HG02610 (cell line): ENCODE measurements around the gene NCCRP1.

Source experiments
- ATAC-seq: cut with Tn5 transposase; IDR thresholded peaks from one replicate; pipeline ENCODE4 v1.9.1; 2021; ENCODE audit warnings: mild to moderate bottlenecking, moderate library complexity; ENCODE audit not compliant: unreplicated experiment

Gene NCCRP1

GRCh38 chr19:39178296-39179006, 18.3 kb upstream of the NCCRP1 start:
- no peak for ATAC-seq

- ATAC-seq, result no peak
These were observed 17.0 kb upstream of the NCCRP1 start for GRCh38 chr19:39179754-39180153.

- no peak for ATAC-seq
These were observed 16.0 kb upstream of the NCCRP1 start for GRCh38 chr19:39180749-39181148.

GRCh38 chr19:39181500-39182173, 15.1 kb upstream of the NCCRP1 start:
- no peak for ATAC-seq

- no peak for ATAC-seq
These were observed 14.6 kb upstream of the NCCRP1 start for GRCh38 chr19:39182174-39182505.

GRCh38 chr19:39183104-39183503, 13.7 kb upstream of the NCCRP1 start:
- ATAC-seq, result no peak

GRCh38 chr19:39186391-39186790, 10.4 kb upstream of the NCCRP1 start:
- no peak for ATAC-seq

GRCh38 chr19:39187552-39187943, 9.2 kb upstream of the NCCRP1 start:
- ATAC-seq, result no peak

- ATAC-seq, result no peak
These were observed 7.8 kb upstream of the NCCRP1 start for GRCh38 chr19:39188960-39189359.

- ATAC-seq, result no peak
These were observed 6.0 kb upstream of the NCCRP1 start for GRCh38 chr19:39190768-39191167.

- no peak for ATAC-seq
These were observed 3.9 kb upstream of the NCCRP1 start for GRCh38 chr19:39192846-39193245.

GRCh38 chr19:39193803-39194202, 3.0 kb upstream of the NCCRP1 start:
- no peak for ATAC-seq

- ATAC-seq, result no peak
These were observed 1.8 kb upstream of the NCCRP1 start for GRCh38 chr19:39194832-39195542.

- ATAC-seq, result no peak
These were observed 1.0 kb upstream of the NCCRP1 start for GRCh38 chr19:39195755-39196154.

GRCh38 chr19:39196320-39196719, 444 bp upstream of the NCCRP1 start:
- no peak for ATAC-seq

- no peak for ATAC-seq
These were observed 1.0 kb downstream of the NCCRP1 start for GRCh38 chr19:39197808-39198207.

- no peak for ATAC-seq
These were observed 2.3 kb downstream of the NCCRP1 start for GRCh38 chr19:39199025-39199424.

GRCh38 chr19:39200066-39200802, 3.5 kb downstream of the NCCRP1 start:
- no peak for ATAC-seq

GRCh38 chr19:39200803-39201115, 4.0 kb downstream of the NCCRP1 start:
- no peak for ATAC-seq

GRCh38 chr19:39202998-39203355, 6.2 kb downstream of the NCCRP1 start:
- no peak for ATAC-seq
